ENCODE measurements around the gene TBC1D22A. TPM values are rescaled to one million over a fixed set of nuclear protein-coding genes. Genes with fewer than 3 reads are reported as not detected.

The TBC1D22A gene
- total and polyA plus RNA-seq, 2 donors (not counting 3 experiments of a cell fraction or from before 2014, with no cell fraction given): 26.1 to 32.4 TPM

DNA sequence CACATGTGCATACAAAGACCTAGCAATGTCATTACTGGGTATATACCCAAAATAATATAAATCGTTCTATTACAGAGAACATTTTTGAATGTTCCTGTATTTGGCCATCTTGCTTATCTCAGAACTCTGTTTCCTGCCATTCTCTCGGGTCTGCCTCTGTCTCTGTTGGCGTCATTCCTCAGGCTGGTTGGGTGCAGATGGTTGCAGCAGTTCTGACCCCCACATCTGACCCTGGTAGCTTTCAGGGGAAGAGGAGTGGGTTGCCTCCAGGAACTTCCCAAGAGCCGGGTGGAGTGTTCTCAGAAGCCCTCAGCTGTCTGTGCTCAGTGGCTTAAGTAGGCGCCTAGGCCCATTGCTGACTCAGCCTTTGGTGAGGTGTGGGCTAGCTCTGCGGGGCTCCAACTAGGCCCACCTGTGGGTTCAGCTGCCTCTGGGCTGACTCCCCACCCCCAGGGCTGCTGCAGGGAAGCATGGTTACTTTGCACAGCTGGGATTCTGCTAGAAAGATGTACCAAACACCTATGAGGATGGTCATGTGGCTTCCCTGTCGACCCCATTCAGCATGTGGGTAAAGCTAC lies 114.0 kb downstream of the TBC1D22A start:
- FAIRE-seq: peak; percentile 81
- peak overlapping the region; percentile 45 for H3K27ac ChIP-seq (ENCODE audit: insufficient read depth, low read depth, low read length)
- no peak overlapping the region for H3K9ac ChIP-seq (replicated peaks; ENCODE audit: extremely low read depth, insufficient read depth, low read length)
- peaks cover 12% of the 10 kb centered on the region for H3K4me1 ChIP-seq (ENCODE audit: control insufficient read depth, extremely low read depth, insufficient read depth, low read length)
- H3K9me1 ChIP-seq (replicated peaks; ENCODE audit: control insufficient read depth, extremely low read depth, insufficient read depth, low read length): no peaks in the 10 kb centered on the region
- intact Hi-C loops (cut with micrococcal nuclease): no loop called here
- DNase-seq (ENCODE audit: low read depth, low spot score): peak; percentile 73
- CTCF ChIA-PET: interaction anchor here (1.2 kb wide), 1 partner anchor 31 kb away, joined by 5 read pairs; no protein-coding TSS in a partner anchor
- BruUV-seq (replicated peaks): no TSS peak
- dilution Hi-C loops (cut with MboI; ENCODE audit: extremely low pct_ligation_motif_present, low sequenced_read_pairs): no loop called here
- TF ChIP-seq MYC (IDR thresholded peaks at IDR 0.05; ENCODE audit: low read depth, low read length) (no peak), JUN (IDR thresholded peaks at IDR 0.05; ENCODE audit: borderline replicate concordance, insufficient read depth, insufficient read length, low read depth) (no peak), POLR2AphosphoS5 (IDR thresholded peaks at IDR 0.05; ENCODE audit: insufficient read depth, low read depth, low read length) (no peak), GATA2 (IDR thresholded peaks at IDR 0.05; ENCODE audit: insufficient read depth, insufficient read length, low read depth, low read length) (no peak), FOS (IDR thresholded peaks at IDR 0.05; ENCODE audit: borderline replicate concordance, insufficient read depth, low read length) (no peak), POLR2A (IDR thresholded peaks at IDR 0.05; ENCODE audit: low read depth, low read length) (no peak), EZH2 (IDR thresholded peaks at IDR 0.05; ENCODE audit: borderline replicate concordance, low read depth, low read length, severe bottlenecking) (no peak)
- TF ChIP-seq, protein P1, sequence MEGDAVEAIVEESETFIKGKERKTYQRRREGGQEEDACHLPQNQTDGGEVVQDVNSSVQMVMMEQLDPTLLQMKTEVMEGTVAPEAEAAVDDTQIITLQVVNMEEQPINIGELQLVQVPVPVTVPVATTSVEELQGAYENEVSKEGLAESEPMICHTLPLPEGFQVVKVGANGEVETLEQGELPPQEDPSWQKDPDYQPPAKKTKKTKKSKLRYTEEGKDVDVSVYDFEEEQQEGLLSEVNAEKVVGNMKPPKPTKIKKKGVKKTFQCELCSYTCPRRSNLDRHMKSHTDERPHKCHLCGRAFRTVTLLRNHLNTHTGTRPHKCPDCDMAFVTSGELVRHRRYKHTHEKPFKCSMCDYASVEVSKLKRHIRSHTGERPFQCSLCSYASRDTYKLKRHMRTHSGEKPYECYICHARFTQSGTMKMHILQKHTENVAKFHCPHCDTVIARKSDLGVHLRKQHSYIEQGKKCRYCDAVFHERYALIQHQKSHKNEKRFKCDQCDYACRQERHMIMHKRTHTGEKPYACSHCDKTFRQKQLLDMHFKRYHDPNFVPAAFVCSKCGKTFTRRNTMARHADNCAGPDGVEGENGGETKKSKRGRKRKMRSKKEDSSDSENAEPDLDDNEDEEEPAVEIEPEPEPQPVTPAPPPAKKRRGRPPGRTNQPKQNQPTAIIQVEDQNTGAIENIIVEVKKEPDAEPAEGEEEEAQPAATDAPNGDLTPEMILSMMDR (IDR thresholded peaks at IDR 0.05; ENCODE audit: extremely low read depth in 1 of 2, insufficient read depth in 1 of 2, low read depth in 1 of 2, low read length in 2 of 2): no peak
- no peak overlapping the region for H3K4me3 ChIP-seq (replicated peaks in 1 of 3; ENCODE audit: insufficient read depth in 1 of 3, low read depth in 1 of 3, low read length in 3 of 3)
- H3K79me2 ChIP-seq (ENCODE audit: control insufficient read depth, insufficient read depth, low read length): no peaks in the 10 kb centered on the region
- no peaks in the 10 kb centered on the region for H3K9me3 ChIP-seq (replicated peaks; ENCODE audit: control insufficient read depth, insufficient read depth, low read length)
- H3K36me3 ChIP-seq (ENCODE audit: control insufficient read depth in 2 of 2, extremely low read depth in 1 of 2, insufficient read depth in 2 of 2, low read length in 2 of 2): no peaks in the 10 kb centered on the region
- no peaks in the 10 kb centered on the region for H3K27me3 ChIP-seq (ENCODE audit: control insufficient read depth in 2 of 2, insufficient read depth in 2 of 2, low read length in 2 of 2)
- no peak overlapping the region for H2AFZ ChIP-seq (ENCODE audit: low read depth, low read length)
- no peak overlapping the region for H3K4me2 ChIP-seq (ENCODE audit: insufficient read depth, low read length)
- H4K20me1 ChIP-seq (replicated peaks; ENCODE audit: control insufficient read depth, extremely low read depth, insufficient read depth, low read length): no peaks in the 10 kb centered on the region
- POLR2A ChIA-PET: no interaction called here
